ENCODE data around the gene MEIS3.
A peak's percentile ranks its signal among the peaks of the same experiment; 100 is the strongest.

MEIS3 gene

GRCh38 chr19:47436712-47437401 is 17.5 kb upstream of the MEIS3 start:
- Histone ChIP-seq H3K4me1 (ENCODE audit: insufficient read depth, poor library complexity, severe bottlenecking) (no peaks in the 10 kb centered on the region), H3K4me3 (ENCODE audit: severe bottlenecking) (no peak overlapping the region), H3K9me3 (ENCODE audit: severe bottlenecking) (no peaks in the 10 kb centered on the region), H3K27me3 (ENCODE audit: insufficient read depth, poor library complexity, severe bottlenecking) (no peaks in the 10 kb centered on the region), H3K36me3 (ENCODE audit: low read depth) (no peaks in the 10 kb centered on the region), H3K27ac (ENCODE audit: poor library complexity, severe bottlenecking) (no peak overlapping the region)
- peak; percentile 88 for ATAC-seq (ENCODE audit: low read depth)
- DNase-seq (ENCODE audit: low spot score), result no peak
- TF ChIP-seq CTCF (IDR thresholded peaks at IDR 0.05; ENCODE audit: poor library complexity, severe bottlenecking), result peak; percentile 83

- Histone ChIP-seq H3K4me3 (ENCODE audit: severe bottlenecking) (no peak overlapping the region), H3K27ac (ENCODE audit: poor library complexity, severe bottlenecking) (no peak overlapping the region), H3K27me3 (ENCODE audit: insufficient read depth, poor library complexity, severe bottlenecking) (no peaks in the 10 kb centered on the region), H3K4me1 (ENCODE audit: insufficient read depth, poor library complexity, severe bottlenecking) (no peaks in the 10 kb centered on the region), H3K36me3 (ENCODE audit: low read depth) (no peaks in the 10 kb centered on the region), H3K9me3 (ENCODE audit: severe bottlenecking) (no peaks in the 10 kb centered on the region)
- no peak for TF ChIP-seq CTCF (IDR thresholded peaks at IDR 0.05; ENCODE audit: poor library complexity, severe bottlenecking)
- DNase-seq (ENCODE audit: low spot score) (no peak), ATAC-seq (ENCODE audit: low read depth) (no peak)
Measured at GRCh38 chr19:47435883-47436417, 16.6 kb upstream of the MEIS3 start.

GRCh38 chr19:47435196-47435595 is 15.9 kb upstream of the MEIS3 start:
- TF ChIP-seq CTCF (IDR thresholded peaks at IDR 0.05; ENCODE audit: poor library complexity, severe bottlenecking), result no peak
- H3K27ac ChIP-seq (ENCODE audit: poor library complexity, severe bottlenecking), result no peak overlapping the region
- H3K4me3 ChIP-seq (ENCODE audit: severe bottlenecking), result no peak overlapping the region
- H3K9me3 ChIP-seq (ENCODE audit: severe bottlenecking), result no peaks in the 10 kb centered on the region
- DNase-seq (ENCODE audit: low spot score) (no peak), ATAC-seq (ENCODE audit: low read depth) (no peak)
- no peaks in the 10 kb centered on the region for H3K36me3 ChIP-seq (ENCODE audit: low read depth)
- H3K27me3 ChIP-seq (ENCODE audit: insufficient read depth, poor library complexity, severe bottlenecking), result no peaks in the 10 kb centered on the region
- no peaks in the 10 kb centered on the region for H3K4me1 ChIP-seq (ENCODE audit: insufficient read depth, poor library complexity, severe bottlenecking)

- no peaks in the 10 kb centered on the region for H3K4me1 ChIP-seq (ENCODE audit: insufficient read depth, poor library complexity, severe bottlenecking)
- no peak overlapping the region for H3K27ac ChIP-seq (ENCODE audit: poor library complexity, severe bottlenecking)
- no peak overlapping the region for H3K4me3 ChIP-seq (ENCODE audit: severe bottlenecking)
- TF ChIP-seq CTCF (IDR thresholded peaks at IDR 0.05; ENCODE audit: poor library complexity, severe bottlenecking), result no peak
- no peaks in the 10 kb centered on the region for H3K27me3 ChIP-seq (ENCODE audit: insufficient read depth, poor library complexity, severe bottlenecking)
- DNase-seq (ENCODE audit: low spot score), result no peak
- no peaks in the 10 kb centered on the region for H3K9me3 ChIP-seq (ENCODE audit: severe bottlenecking)
- ATAC-seq (ENCODE audit: low read depth), result no peak
- H3K36me3 ChIP-seq (ENCODE audit: low read depth), result no peaks in the 10 kb centered on the region
Measured at GRCh38 chr19:47434088-47434487, 14.8 kb upstream of the MEIS3 start.

GRCh38 chr19:47433121-47433520 is 13.8 kb upstream of the MEIS3 start:
- Histone ChIP-seq H3K27me3 (ENCODE audit: insufficient read depth, poor library complexity, severe bottlenecking) (no peaks in the 10 kb centered on the region), H3K9me3 (ENCODE audit: severe bottlenecking) (no peaks in the 10 kb centered on the region), H3K36me3 (ENCODE audit: low read depth) (no peaks in the 10 kb centered on the region), H3K27ac (ENCODE audit: poor library complexity, severe bottlenecking) (no peak overlapping the region), H3K4me1 (ENCODE audit: insufficient read depth, poor library complexity, severe bottlenecking) (no peaks in the 10 kb centered on the region), H3K4me3 (ENCODE audit: severe bottlenecking) (no peak overlapping the region)
- DNase-seq (ENCODE audit: low spot score) (no peak), ATAC-seq (ENCODE audit: low read depth) (no peak)
- no peak for TF ChIP-seq CTCF (IDR thresholded peaks at IDR 0.05; ENCODE audit: poor library complexity, severe bottlenecking)
